C4-2B (cell line): ENCODE results near the gene SUSD1.

ENCODE experiments used
- H3K27ac ChIP-seq: fragments of 450-650 bp; 2 replicates; pipeline ENCODE4 v1.5.1; 2017
- ZFX ChIP-seq: fragments of 450-650 bp; IDR thresholded peaks from 2 replicates; pipeline ENCODE4 v1.6.1; 2017
- TF ChIP-seq, protein P1 (sequence below): fragments of 450-650 bp; conservative IDR thresholded peaks from 2 replicates; pipeline ENCODE4 v1.5.1; 2017; ENCODE audit warnings: mild to moderate bottlenecking

SUSD1 gene

DNA sequence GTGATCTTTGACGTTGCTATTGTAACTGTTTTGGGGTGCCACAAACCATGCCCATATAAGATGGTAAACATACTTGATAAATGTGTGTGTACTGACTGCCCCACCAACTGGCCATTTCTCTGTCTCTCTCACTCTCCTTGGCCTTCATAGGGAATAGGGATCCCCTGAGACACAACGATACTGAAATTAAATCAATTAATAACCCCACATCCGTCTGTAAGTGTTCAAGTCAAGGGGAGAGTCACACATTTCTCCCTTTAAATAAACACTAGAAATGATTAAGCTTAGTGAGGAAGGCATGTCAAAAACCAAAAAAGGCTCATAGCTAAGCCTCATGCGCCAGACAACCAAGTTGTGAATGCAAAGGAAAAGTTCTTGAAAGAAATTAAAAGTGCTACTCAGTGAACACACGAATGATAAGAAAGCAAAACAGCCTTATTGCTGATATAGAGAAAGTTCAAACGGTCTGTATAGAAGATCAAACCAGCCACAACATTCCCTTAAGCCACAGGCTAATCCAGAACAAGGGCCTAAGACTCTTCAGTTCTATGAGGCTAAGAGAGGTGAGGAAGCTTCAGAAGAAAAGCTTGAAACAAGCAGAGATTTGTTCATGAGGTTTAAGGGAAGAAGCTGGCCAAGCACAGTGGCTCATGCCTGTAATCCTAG, 167.4 kb downstream of the SUSD1 start:
- TF ChIP-seq ZFX: no peak
- TF ChIP-seq, protein P1, sequence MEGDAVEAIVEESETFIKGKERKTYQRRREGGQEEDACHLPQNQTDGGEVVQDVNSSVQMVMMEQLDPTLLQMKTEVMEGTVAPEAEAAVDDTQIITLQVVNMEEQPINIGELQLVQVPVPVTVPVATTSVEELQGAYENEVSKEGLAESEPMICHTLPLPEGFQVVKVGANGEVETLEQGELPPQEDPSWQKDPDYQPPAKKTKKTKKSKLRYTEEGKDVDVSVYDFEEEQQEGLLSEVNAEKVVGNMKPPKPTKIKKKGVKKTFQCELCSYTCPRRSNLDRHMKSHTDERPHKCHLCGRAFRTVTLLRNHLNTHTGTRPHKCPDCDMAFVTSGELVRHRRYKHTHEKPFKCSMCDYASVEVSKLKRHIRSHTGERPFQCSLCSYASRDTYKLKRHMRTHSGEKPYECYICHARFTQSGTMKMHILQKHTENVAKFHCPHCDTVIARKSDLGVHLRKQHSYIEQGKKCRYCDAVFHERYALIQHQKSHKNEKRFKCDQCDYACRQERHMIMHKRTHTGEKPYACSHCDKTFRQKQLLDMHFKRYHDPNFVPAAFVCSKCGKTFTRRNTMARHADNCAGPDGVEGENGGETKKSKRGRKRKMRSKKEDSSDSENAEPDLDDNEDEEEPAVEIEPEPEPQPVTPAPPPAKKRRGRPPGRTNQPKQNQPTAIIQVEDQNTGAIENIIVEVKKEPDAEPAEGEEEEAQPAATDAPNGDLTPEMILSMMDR: no peak
- no peak overlapping the region for H3K27ac ChIP-seq

DNA sequence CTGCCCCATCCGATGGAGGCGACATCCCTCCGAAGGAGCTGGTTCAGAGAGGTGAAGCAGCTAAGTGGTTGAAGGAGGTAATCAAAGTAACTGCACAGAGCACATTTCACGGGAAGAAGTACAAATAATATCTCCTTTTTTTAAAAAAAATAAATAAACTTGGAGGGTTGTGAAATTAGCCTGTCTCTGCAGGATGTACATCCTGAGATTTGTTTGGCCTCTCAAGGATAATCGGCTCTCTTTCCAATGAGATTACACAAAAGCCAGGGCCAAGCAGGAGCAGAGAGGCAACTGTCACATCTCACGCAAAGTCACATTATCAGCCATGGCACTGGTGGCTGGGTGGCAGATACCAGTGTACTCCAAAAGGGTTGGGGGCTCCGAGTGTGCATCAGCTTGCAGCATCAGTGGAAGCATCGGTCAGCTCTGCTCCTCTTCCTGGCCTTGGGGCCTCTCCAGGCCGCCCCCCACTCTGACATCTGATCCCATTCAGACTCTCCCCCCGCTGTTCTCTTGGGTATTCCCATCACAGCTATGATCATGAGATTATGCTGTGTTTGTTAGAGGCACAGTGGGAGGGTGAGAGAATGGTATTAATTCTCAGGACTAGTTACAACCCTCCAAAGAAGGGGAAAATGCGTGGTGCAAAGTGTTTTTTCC, 168.6 kb downstream of the SUSD1 start:
- TF ChIP-seq ZFX: no peak
- TF ChIP-seq, protein P1: no peak
- H3K27ac ChIP-seq: no peak overlapping the region

DNA sequence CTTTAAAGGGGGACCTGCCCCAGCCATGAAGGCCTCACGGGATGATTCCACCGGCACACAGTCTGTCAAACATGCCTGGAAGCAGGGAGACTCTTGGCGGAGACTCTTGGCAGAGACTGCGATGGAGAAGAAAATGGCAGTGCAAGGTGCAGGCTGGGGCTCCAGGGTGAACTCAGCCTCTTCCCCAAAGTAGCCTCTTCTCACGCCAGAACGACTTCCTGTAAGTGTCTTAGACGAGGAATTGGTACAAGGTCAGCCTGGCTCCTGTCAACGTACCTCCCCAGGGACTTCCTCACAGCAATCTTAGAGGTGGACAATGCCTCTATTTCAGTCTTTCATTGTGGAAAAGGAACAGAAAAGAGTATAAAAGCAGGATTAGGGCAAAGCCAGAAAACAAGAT, 169.2 kb downstream of the SUSD1 start:
- no peak overlapping the region for H3K27ac ChIP-seq
- TF ChIP-seq, protein P1: no peak
- TF ChIP-seq ZFX: no peak

DNA sequence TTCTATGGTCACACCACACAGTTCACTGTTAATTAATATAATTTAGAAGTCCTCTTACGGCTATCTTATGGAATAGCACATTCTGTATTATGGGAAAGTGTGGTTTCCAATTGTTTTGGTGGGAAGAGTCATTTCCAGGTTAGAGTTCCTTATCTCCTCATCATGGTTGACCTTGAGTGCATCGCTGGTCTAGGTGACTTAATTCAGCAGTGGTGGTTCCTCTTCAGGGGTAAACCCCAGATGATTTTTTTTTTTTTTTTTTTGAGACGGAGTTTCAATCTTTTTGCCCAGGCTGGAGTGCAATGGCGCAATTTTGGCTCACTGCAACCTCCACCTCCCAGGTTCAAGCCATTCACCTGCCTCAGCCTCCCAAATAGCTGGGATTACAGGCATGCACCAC, 171.6 kb downstream of the SUSD1 start:
- no peak overlapping the region for H3K27ac ChIP-seq
- TF ChIP-seq ZFX: no peak
- TF ChIP-seq, protein P1: no peak

DNA sequence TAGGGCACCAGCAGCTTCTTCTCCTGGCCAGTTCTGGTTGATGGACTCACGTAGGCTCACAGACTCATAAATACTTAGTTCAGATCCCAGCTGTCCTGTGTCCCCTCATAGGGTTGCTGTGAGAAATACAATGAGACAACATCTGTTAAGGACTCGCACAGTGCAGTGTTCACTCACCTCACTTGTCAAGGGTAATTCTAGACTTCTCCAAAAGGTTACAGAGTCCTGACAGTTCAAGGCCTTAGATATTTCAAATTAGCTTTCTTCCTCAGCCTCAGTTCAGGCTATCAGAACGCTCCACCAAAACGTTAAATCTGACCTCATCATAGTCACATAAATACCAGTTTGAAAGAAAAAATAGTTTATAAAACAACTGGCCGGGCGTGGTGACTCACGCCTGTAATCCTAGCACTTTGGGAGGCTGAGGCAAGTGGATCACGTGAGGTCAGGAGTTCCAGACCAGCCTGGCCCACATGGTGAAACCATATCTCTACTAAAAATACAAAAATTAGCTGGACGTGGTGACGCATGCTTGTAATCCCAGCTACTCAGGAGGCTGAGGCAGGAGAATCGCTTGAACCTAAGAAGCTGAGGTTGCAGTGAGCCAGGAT, 172.1 kb downstream of the SUSD1 start:
- no peak overlapping the region for H3K27ac ChIP-seq
- TF ChIP-seq, protein P1: no peak
- TF ChIP-seq ZFX: no peak

DNA sequence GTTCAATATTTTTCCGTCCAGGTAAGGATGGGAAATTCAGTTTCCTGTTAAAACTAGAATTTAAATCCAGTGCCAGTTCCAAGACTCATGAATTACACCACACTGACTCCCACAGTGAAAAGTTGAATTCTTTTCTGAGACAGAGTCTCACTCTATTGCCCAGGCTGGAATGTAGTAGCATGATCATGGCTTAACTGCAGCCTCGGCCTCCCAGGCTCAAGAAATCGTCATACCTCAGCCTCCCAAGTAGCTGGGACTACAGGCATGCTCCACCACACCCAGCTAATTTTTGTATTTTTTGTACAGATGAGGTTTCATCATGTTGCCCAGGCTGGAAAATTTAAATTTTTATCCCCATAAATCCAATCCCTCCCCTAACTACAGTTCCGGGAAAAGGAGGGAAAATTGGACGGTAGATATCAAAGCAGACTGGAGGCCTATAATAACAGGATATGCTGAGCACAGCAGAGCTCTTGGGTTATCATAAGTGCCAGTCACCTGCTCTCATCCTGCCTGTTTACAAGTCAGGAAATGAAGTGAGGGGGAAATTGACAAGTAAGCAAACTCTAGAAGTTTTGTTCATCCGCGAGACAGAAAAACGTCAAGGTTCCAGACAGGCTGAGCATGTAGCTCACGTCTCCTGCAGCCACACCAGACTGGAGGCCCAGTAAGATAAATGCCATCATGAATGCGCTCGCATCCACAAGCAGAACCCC, 172.8 kb downstream of the SUSD1 start:
- TF ChIP-seq, protein P1: no peak
- TF ChIP-seq ZFX: no peak
- H3K27ac ChIP-seq: no peak overlapping the region

DNA sequence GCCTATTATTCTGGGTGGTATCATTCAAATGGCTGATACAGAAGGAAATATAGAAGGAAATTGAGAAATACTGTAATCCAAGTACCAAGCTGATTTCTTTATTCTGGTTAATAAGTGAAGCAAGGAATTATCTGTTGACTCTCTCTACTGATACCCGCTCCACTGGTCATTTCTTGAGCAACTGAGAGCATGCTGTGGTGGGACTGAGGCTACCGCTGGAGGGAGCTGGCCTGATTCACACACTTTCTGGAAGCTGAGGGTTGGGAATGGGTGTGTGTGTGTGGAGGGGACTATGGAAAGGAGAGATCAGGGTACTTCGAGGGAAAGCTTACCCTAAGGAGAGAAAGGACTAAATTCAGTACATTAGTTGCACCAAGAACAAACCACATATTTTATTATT, 174.4 kb downstream of the SUSD1 start:
- no peak overlapping the region for H3K27ac ChIP-seq
- no peak for TF ChIP-seq ZFX
- TF ChIP-seq, protein P1: no peak
